NCI-H2107 treated with DMSO at 0.1 percent for 48 hours (cell line): ENCODE measurements around the gene BRICD5.

Source experiments
- DNase-seq: peaks from one replicate; lab custom pipeline; 2025; ENCODE audit not compliant: unreplicated experiment; lab: John Stamatoyannopoulos, UW

BRICD5 gene

GRCh38 chr16:2166263-2167067 is 44.2 kb downstream of the BRICD5 start:
- DNase-seq: no peak

- DNase-seq: no peak
These were observed 44.8 kb downstream of the BRICD5 start for GRCh38 chr16:2165861-2166260.

GRCh38 chr16:2163211-2163881 is 47.3 kb downstream of the BRICD5 start:
- no peak for DNase-seq

DNA sequence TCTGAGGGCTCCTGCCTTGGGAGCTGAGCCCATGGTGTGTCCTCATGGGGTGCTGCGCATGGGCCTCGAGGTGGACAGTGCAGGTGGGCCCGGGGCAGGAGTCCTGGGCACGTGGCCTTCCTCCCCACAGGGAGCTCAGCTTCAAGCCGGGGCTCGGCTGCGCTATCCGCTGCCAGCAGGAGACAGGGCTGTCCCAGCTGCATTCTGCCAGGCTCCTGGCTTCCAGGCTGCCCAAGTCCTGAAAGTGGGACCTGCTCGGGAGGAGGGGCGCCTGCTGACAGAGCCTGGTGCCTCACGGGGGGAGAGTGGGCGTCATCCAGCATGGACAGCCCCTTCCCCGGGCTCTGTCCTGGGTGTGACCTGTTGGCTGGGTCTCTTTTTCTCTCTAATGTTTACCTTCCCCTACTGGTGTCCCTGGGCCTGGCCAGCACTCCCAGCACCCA is 48.0 kb downstream of the BRICD5 start:
- DNase-seq: no peak

- DNase-seq: no peak
These were observed 48.8 kb downstream of the BRICD5 start for GRCh38 chr16:2161911-2162310.

GRCh38 chr16:2160915-2161551 is 49.6 kb downstream of the BRICD5 start:
- DNase-seq: no peak
